Measurements from ENCODE around the gene TRMT2B.

GRCh38 chrX:101081231-101081630 is 29.3 kb upstream of the TRMT2B start:
- TF ChIP-seq REST (tag by site-specific recombination; IDR thresholded peaks at IDR 0.05) (no peak), ZBTB8A (tag by site-specific recombination; IDR thresholded peaks at IDR 0.05) (no peak), ZNF513 (tag by site-specific recombination; IDR thresholded peaks at IDR 0.05) (no peak), YY1 (tag by site-specific recombination; IDR thresholded peaks at IDR 0.05) (no peak), ZBTB1 (tag by site-specific recombination; IDR thresholded peaks at IDR 0.05) (no peak), ZNF837 (tag by site-specific recombination; IDR thresholded peaks at IDR 0.05) (no peak)
- TF ChIP-seq, protein P1, sequence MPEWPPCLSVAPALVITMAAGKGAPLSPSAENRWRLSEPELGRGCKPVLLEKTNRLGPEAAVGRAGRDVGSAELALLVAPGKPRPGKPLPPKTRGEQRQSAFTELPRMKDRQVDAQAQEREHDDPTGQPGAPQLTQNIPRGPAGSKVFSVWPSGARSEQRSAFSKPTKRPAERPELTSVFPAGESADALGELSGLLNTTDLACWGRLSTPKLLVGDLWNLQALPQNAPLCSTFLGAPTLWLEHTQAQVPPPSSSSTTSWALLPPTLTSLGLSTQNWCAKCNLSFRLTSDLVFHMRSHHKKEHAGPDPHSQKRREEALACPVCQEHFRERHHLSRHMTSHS (tag by site-specific recombination; IDR thresholded peaks at IDR 0.05), result no peak
- TF ChIP-seq, protein P2, sequence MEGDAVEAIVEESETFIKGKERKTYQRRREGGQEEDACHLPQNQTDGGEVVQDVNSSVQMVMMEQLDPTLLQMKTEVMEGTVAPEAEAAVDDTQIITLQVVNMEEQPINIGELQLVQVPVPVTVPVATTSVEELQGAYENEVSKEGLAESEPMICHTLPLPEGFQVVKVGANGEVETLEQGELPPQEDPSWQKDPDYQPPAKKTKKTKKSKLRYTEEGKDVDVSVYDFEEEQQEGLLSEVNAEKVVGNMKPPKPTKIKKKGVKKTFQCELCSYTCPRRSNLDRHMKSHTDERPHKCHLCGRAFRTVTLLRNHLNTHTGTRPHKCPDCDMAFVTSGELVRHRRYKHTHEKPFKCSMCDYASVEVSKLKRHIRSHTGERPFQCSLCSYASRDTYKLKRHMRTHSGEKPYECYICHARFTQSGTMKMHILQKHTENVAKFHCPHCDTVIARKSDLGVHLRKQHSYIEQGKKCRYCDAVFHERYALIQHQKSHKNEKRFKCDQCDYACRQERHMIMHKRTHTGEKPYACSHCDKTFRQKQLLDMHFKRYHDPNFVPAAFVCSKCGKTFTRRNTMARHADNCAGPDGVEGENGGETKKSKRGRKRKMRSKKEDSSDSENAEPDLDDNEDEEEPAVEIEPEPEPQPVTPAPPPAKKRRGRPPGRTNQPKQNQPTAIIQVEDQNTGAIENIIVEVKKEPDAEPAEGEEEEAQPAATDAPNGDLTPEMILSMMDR (tag by site-specific recombination; IDR thresholded peaks at IDR 0.05), result no peak

Data from HEK293 (cell line).